NB4 (cell line): Measurements from ENCODE around the gene PTGER2.

Experiments
- DNase-seq: peaks from one replicate; pipeline ENCODE4 v3.0.0; 2010; ENCODE audit warnings: low read depth
- H3K4me3 ChIP-seq: one replicate; pipeline ENCODE4 v1.5.1; 2011; ENCODE audit warnings: mild to moderate bottlenecking, low read depth, low read length, moderate library complexity
- CTCF ChIP-seq: IDR thresholded peaks from one replicate; pipeline ENCODE4 v1.5.1; 2012; ENCODE audit warnings: low read depth, low read length
- MYC ChIP-seq: IDR thresholded peaks from 2 replicates; pipeline ENCODE4 v1.6.1; 2011; ENCODE audit warnings: low read depth, low read length
- POLR2A ChIP-seq: IDR thresholded peaks from 2 replicates; pipeline ENCODE4 v1.6.1; 2011; ENCODE audit warnings: mild to moderate bottlenecking; ENCODE audit not compliant: insufficient read length; ENCODE audit errors: extremely low read depth
- TF ChIP-seq, protein P1 (sequence below): IDR thresholded peaks from 2 replicates; pipeline ENCODE4 v1.6.1; 2011; ENCODE audit warnings: low read depth, low read length

The PTGER2 gene, protein sequence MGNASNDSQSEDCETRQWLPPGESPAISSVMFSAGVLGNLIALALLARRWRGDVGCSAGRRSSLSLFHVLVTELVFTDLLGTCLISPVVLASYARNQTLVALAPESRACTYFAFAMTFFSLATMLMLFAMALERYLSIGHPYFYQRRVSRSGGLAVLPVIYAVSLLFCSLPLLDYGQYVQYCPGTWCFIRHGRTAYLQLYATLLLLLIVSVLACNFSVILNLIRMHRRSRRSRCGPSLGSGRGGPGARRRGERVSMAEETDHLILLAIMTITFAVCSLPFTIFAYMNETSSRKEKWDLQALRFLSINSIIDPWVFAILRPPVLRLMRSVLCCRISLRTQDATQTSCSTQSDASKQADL

GRCh38 chr14:52313903-52314594, at the start of gene PTGER2:
Gene PTGER2, plus strand, starts transcription at chr14:52314312. Its CDS starts 237 bp downstream, at chr14:52314549.
- peak; percentile 89 for DNase-seq
- TF ChIP-seq POLR2A (no peak), MYC (no peak), CTCF (no peak)
- TF ChIP-seq, protein P1, sequence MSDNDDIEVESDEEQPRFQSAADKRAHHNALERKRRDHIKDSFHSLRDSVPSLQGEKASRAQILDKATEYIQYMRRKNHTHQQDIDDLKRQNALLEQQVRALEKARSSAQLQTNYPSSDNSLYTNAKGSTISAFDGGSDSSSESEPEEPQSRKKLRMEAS: no peak
- H3K4me3 ChIP-seq: peak within 1 kb of the TSS; percentile 57

DNA sequence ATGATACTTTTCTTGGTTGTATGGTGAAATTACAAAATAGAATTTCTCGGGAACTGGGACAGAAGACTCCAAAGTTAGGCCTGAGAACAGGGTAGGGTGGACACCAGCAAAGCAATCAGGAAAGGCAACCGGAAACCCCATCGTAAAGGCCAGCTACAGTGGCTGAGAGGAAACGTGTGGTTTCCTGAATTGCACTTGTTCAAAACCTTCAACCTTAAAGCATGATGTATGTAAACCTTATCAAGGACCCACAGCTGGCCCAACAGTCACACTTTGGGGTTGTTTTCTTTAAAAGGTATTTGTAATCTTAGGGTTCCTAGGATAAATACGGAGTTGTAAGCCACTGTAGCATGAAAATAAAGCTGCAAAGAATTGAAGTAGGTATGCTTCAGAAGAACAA, 48.9 kb upstream of the PTGER2 start:
- H3K4me3 ChIP-seq: no peak overlapping the region
- TF ChIP-seq MYC (peak; percentile 37), POLR2A (no peak), CTCF (no peak)
- TF ChIP-seq, protein P1: peak; percentile 32; the same call in 1 of the 2 replicates
- DNase-seq: peak; percentile 79

DNA sequence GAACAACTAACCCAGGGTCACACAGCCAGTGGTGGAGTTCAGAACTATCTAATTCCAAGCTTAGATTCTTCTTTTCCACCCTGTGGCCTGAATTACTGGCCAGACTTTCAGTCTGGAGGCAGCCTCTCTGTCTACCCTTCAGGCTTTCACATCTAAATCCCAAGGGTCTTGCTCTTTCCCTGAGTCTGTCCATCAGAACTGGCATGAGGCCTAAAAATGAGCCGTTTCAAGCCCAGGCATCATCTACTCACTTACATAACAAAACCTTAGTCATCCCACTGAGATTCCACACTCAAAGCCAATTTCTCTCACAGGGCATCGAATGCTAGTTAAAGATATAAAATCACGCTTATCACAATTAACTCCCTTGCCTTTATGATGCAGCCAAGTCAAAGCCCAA, 47.9 kb upstream of the PTGER2 start:
- TF ChIP-seq, protein P1: no peak
- TF ChIP-seq POLR2A: no peak
- no peak for TF ChIP-seq MYC
- no peak for TF ChIP-seq CTCF
- H3K4me3 ChIP-seq: no peak overlapping the region

DNA sequence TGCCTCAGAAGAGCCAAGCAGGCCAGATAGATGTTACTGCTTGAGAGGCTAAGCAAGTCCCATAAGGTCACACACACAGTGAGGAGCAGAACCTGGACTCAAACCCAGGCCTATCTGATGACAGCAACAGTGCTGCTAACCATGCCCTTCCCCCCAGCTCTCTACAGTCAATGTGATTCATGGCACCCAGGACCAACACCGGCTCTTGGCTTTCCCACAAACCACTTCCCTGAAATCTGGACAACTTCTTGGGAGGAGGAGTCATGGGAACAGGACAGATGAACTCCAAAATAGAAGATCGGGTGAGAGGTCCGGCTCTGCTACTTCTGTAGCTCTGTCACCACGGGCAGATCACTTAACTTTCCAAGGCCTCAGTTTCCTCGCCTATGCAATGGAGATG, 47.3 kb upstream of the PTGER2 start:
- DNase-seq: no peak
- TF ChIP-seq, protein P1: no peak
- TF ChIP-seq POLR2A (no peak), MYC (no peak), CTCF (no peak)
- H3K4me3 ChIP-seq: no peak overlapping the region

More for the DNA sequence above, 47.9 kb upstream of the PTGER2 start:
- DNase-seq: no peak

DNA sequence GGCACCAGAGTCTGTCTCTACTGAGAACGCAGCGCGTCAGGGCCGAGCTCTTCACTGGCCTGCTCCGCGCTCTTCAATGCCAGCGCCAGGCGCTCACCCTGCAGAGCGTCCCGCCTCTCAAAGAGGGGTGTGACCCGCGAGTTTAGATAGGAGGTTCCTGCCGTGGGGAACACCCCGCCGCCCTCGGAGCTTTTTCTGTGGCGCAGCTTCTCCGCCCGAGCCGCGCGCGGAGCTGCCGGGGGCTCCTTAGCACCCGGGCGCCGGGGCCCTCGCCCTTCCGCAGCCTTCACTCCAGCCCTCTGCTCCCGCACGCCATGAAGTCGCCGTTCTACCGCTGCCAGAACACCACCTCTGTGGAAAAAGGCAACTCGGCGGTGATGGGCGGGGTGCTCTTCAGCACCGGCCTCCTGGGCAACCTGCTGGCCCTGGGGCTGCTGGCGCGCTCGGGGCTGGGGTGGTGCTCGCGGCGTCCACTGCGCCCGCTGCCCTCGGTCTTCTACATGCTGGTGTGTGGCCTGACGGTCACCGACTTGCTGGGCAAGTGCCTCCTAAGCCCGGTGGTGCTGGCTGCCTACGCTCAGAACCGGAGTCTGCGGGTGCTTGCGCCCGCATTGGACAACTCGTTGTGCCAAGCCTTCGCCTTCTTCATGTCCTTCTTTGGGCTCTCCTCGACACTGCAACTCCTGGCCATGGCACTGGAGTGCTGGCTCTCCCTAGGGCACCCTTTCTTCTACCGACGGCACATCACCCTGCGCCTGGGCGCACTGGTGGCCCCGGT, 46.4 kb upstream of the PTGER2 start, which contains the start of gene PTGDR:
Gene PTGDR (plus strand): TSS at position 198 of the 778 bp plus-strand sequence. CDS start 117 bp downstream, at position 315.
- no peak within 1 kb of the TSS for H3K4me3 ChIP-seq
- DNase-seq: no peak
- TF ChIP-seq MYC (no peak), POLR2A (no peak), CTCF (no peak)
- TF ChIP-seq, protein P1: no peak
